Caco-2 (cell line): ENCODE measurements around the gene CNOT2. TPM values are rescaled to one million over a fixed set of nuclear protein-coding genes. Genes with fewer than 3 reads are reported as not detected.

Experiments used
- BruUV-seq: library from RNA; stranded (reverse); fragments of 400-500 nt; replicated peaks from 2 replicates; lab custom pipeline; 2021; lab: Mats Ljungman, UMichigan
- CTCF ChIA-PET: fragments of 300-600 bp; sonication (Branson Sonifier 250); formaldehyde crosslinking; loops from one replicate; lab custom pipeline; 2022; ENCODE audit warnings: antibody characterized with exemption; lab: Charles Lee
- POLR2A ChIA-PET: fragments of 300-600 bp; sonication (Branson Sonifier 250); formaldehyde crosslinking; loops from one replicate; lab custom pipeline; 2022; ENCODE audit warnings: antibody characterized with exemption; lab: Charles Lee
- DNase-seq, 2 experiments: peaks; one replicate each; pipeline versions ENCODE4 v3.0.0 to v3.0.0-alpha.2; 2020 to 2022
- H3K27me3 ChIP-seq: replicated peaks from 2 replicates; pipeline ENCODE4 v1.6.0; 2011; ENCODE audit warnings: low read length; ENCODE audit not compliant: control insufficient read depth, insufficient read depth
- H3K36me3 ChIP-seq: 2 replicates; pipeline ENCODE4 v1.5.1; 2011; ENCODE audit warnings: low read length; ENCODE audit not compliant: control insufficient read depth, insufficient read depth
- H3K4me1 ChIP-seq: fragments of 250-450 bp; sonication (Bioruptor Pico); 2 replicates; pipeline ENCODE4 v1.5.1; 2020; ENCODE audit warnings: mild to moderate bottlenecking
- H3K4me3 ChIP-seq: 2 replicates; pipeline ENCODE4 v1.5.1; 2011; ENCODE audit warnings: low read depth, mild to moderate bottlenecking, control low read depth, low read length
- H3K9me3 ChIP-seq: fragments of 250-450 bp; sonication (Bioruptor Pico); 2 replicates; pipeline ENCODE4 v1.5.1; 2020; ENCODE audit warnings: mild to moderate bottlenecking, moderate library complexity
- H3K27ac Mint-ChIP-seq: one replicate; pipeline ENCODE4 v1.8.0; 2022; ENCODE audit warnings: mixed read lengths; ENCODE audit not compliant: unreplicated experiment
- H3K27me3 Mint-ChIP-seq: one replicate; pipeline ENCODE4 v1.8.0; 2022; ENCODE audit warnings: mixed read lengths; ENCODE audit not compliant: insufficient read depth, unreplicated experiment
- H3K36me3 Mint-ChIP-seq: one replicate; pipeline ENCODE4 v1.8.0; 2022; ENCODE audit warnings: mild to moderate bottlenecking, mixed read lengths; ENCODE audit not compliant: insufficient read depth, unreplicated experiment
- H3K4me1 Mint-ChIP-seq: one replicate; pipeline ENCODE4 v1.8.0; 2022; ENCODE audit warnings: low read depth, mixed read lengths; ENCODE audit not compliant: unreplicated experiment
- H3K4me3 Mint-ChIP-seq: one replicate; pipeline ENCODE4 v1.8.0; 2022; ENCODE audit warnings: mild to moderate bottlenecking, moderate library complexity, mixed read lengths; ENCODE audit not compliant: unreplicated experiment
- H3K9me3 Mint-ChIP-seq: one replicate; pipeline ENCODE4 v1.8.0; 2022; ENCODE audit warnings: mixed read lengths; ENCODE audit not compliant: unreplicated experiment
- intact Hi-C: fragments of 100-400 bp; cut with micrococcal nuclease; formaldehyde crosslinking; loops from one replicate; pipeline ENCODE4 v1.10.0; 2022; ENCODE audit not compliant: unreplicated experiment
- total RNA-seq: library from RNA; stranded (reverse); gene quantifications from 2 replicates; pipeline ENCODE4 v1.2.3, GENCODE V29; 2022
- TF ChIP-seq, protein P1 (sequence below), 2 experiments: fragments of 200-600 bp in 1 of 2; IDR thresholded peaks; 1 replicate in 1 of 2; 2 replicates in 1 of 2; pipeline versions ENCODE4 v1.5.1 to v1.8.0; 2011 to 2022; ENCODE audit warnings: antibody characterized with exemption in 1 of 2, control low read depth in 1 of 2, inconsistent platforms in 1 of 2, low read depth in 1 of 2, low read length in 1 of 2, mild to moderate bottlenecking in 1 of 2, moderate library complexity in 1 of 2; ENCODE audit not compliant: insufficient read depth in 1 of 2, severe bottlenecking in 1 of 2, unreplicated experiment in 1 of 2

Gene CNOT2
- total RNA-seq, 1 experiment from 2014 or later, result 83.5 TPM

DNA sequence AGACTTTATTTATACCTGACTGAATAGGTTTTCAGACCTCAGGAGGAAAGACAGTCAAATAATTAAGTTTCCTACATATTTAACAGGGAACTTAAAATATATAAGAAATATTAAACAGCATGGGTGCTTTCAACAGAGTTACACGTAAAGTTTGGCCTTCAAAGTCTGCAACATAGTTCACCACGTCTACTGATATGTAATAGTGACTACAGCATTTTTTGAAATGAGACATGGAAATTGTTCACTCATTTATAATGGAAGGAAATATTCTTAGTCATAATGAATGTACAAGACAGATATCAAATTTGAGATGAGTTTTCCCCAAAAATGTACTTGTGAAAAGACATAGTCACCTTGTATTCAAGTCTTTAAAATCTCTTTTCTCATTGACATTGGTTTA lies 66.1 kb downstream of the CNOT2 start:
- DNase-seq, result no peak
- H3K4me1 Mint-ChIP-seq, result no peaks in the 10 kb centered on the region
- no peaks in the 10 kb centered on the region for H3K36me3 ChIP-seq
- H3K27ac Mint-ChIP-seq, result no peak overlapping the region
- no peaks in the 10 kb centered on the region for H3K9me3 ChIP-seq
- no peak overlapping the region for H3K4me3 Mint-ChIP-seq
- no peaks in the 10 kb centered on the region for H3K4me1 ChIP-seq
- CTCF ChIA-PET, result no interaction called here
- H3K27me3 Mint-ChIP-seq, result no peaks in the 10 kb centered on the region
- H3K36me3 Mint-ChIP-seq, result peaks cover 20% of the 10 kb centered on the region
- intact Hi-C loops, result no loop called here
- H3K9me3 Mint-ChIP-seq, result no peaks in the 10 kb centered on the region
- H3K27me3 ChIP-seq, result no peaks in the 10 kb centered on the region
- POLR2A ChIA-PET, result no interaction called here
- H3K4me3 ChIP-seq, result no peak overlapping the region
- no TSS peak for BruUV-seq
- TF ChIP-seq, protein P1, sequence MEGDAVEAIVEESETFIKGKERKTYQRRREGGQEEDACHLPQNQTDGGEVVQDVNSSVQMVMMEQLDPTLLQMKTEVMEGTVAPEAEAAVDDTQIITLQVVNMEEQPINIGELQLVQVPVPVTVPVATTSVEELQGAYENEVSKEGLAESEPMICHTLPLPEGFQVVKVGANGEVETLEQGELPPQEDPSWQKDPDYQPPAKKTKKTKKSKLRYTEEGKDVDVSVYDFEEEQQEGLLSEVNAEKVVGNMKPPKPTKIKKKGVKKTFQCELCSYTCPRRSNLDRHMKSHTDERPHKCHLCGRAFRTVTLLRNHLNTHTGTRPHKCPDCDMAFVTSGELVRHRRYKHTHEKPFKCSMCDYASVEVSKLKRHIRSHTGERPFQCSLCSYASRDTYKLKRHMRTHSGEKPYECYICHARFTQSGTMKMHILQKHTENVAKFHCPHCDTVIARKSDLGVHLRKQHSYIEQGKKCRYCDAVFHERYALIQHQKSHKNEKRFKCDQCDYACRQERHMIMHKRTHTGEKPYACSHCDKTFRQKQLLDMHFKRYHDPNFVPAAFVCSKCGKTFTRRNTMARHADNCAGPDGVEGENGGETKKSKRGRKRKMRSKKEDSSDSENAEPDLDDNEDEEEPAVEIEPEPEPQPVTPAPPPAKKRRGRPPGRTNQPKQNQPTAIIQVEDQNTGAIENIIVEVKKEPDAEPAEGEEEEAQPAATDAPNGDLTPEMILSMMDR (IDR thresholded peaks at IDR 0.05; ENCODE audit: insufficient read depth in 1 of 2, low read depth in 1 of 2, low read length in 1 of 2, severe bottlenecking in 1 of 2, unreplicated experiment in 1 of 2), result no peak

DNA sequence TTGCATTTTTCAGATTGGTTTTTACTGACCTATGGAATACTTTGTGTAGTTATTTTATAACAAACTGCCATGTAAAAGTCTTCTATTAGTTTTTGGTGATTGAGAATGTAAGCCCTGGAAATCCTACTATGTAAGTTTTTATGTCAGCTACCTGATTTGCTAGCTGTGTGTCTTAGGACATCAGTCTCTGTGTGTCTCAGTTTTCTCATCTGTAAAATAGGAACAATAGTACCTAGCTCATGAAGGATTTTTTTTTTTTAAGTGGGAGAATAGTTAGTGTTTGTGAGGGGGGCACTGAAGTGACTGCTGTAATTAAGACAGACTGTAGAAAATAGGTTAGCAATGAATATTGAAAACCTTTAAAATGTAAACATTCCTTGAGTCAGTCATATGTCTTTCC lies 70.9 kb downstream of the CNOT2 start:
- H3K27me3 ChIP-seq, result no peaks in the 10 kb centered on the region
- ChIA-PET CTCF (no interaction called here), POLR2A (no interaction called here)
- intact Hi-C loops, result no loop called here
- no peaks in the 10 kb centered on the region for H3K9me3 Mint-ChIP-seq
- no peak for DNase-seq
- H3K4me1 Mint-ChIP-seq, result no peaks in the 10 kb centered on the region
- TF ChIP-seq, protein P1 (IDR thresholded peaks at IDR 0.05; ENCODE audit: insufficient read depth in 1 of 2, low read depth in 1 of 2, low read length in 1 of 2, severe bottlenecking in 1 of 2, unreplicated experiment in 1 of 2), result no peak
- H3K27ac Mint-ChIP-seq, result no peak overlapping the region
- peaks cover 17% of the 10 kb centered on the region for H3K36me3 Mint-ChIP-seq
- H3K4me3 Mint-ChIP-seq, result no peak overlapping the region
- no peaks in the 10 kb centered on the region for H3K36me3 ChIP-seq
- no peak overlapping the region for H3K4me3 ChIP-seq
- no peaks in the 10 kb centered on the region for H3K27me3 Mint-ChIP-seq
- no peaks in the 10 kb centered on the region for H3K9me3 ChIP-seq
- no peaks in the 10 kb centered on the region for H3K4me1 ChIP-seq
- no TSS peak for BruUV-seq

DNA sequence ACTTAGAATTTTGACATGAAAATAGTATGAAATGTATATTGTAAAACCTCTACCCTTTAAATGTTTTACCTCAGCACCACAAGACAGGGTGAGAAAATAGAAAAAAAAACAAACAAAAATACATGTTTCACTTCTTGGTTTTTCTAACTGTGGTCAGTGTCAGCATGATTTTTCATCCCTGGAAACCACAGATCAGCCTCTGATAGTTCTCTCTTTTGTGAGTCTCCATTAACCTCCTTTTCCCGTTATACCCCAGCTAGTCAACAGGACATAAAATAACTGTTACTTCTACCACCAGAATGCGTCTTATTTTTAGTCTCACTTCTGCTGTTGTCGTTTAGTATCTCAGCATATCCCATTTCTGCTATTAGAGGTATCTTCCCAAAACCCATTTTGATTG lies 74.5 kb downstream of the CNOT2 start:
- no peaks in the 10 kb centered on the region for H3K9me3 Mint-ChIP-seq
- no peaks in the 10 kb centered on the region for H3K4me1 Mint-ChIP-seq
- peaks cover 16% of the 10 kb centered on the region for H3K36me3 Mint-ChIP-seq
- POLR2A ChIA-PET, result no interaction called here
- intact Hi-C loops, result no loop called here
- CTCF ChIA-PET, result no interaction called here
- no peaks in the 10 kb centered on the region for H3K36me3 ChIP-seq
- DNase-seq, result no peak
- H3K9me3 ChIP-seq, result no peaks in the 10 kb centered on the region
- no peaks in the 10 kb centered on the region for H3K4me1 ChIP-seq
- TF ChIP-seq, protein P1 (IDR thresholded peaks at IDR 0.05; ENCODE audit: insufficient read depth in 1 of 2, low read depth in 1 of 2, low read length in 1 of 2, severe bottlenecking in 1 of 2, unreplicated experiment in 1 of 2), result no peak
- no peak overlapping the region for H3K4me3 ChIP-seq
- H3K4me3 Mint-ChIP-seq, result no peak overlapping the region
- no TSS peak for BruUV-seq
- H3K27me3 Mint-ChIP-seq, result no peaks in the 10 kb centered on the region
- no peaks in the 10 kb centered on the region for H3K27me3 ChIP-seq
- H3K27ac Mint-ChIP-seq, result no peak overlapping the region
